GM18507 (cell line): ENCODE measurements around the gene ADARB2.

ENCODE experiments used
- DNase-seq: peaks from one replicate; pipeline ENCODE4 v3.0.0; 2011; ENCODE audit warnings: low read depth; ENCODE audit not compliant: insufficient read length; ENCODE audit errors: extremely low spot score
- FAIRE-seq: peaks from 2 replicates; lab custom pipeline; 2011; peaks lifted over from hg19 to GRCh38; lab: Jason Lieb, UNC

Gene ADARB2

GRCh38 chr10:1561731-1562337 is 175.5 kb downstream of the ADARB2 start:
- FAIRE-seq (no peak), DNase-seq (no peak)

- FAIRE-seq = no peak
- DNase-seq = no peak
Observed at GRCh38 chr10:1560535-1561192, 176.7 kb downstream of the ADARB2 start.

- DNase-seq (no peak), FAIRE-seq (no peak)
Observed at GRCh38 chr10:1559761-1560160, 177.6 kb downstream of the ADARB2 start.

GRCh38 chr10:1559311-1559710 is 178.0 kb downstream of the ADARB2 start:
- DNase-seq (no peak), FAIRE-seq (no peak)

- DNase-seq = no peak
- no peak for FAIRE-seq
Observed at GRCh38 chr10:1558906-1559305, 178.4 kb downstream of the ADARB2 start.

GRCh38 chr10:1557081-1557480 is 180.2 kb downstream of the ADARB2 start:
- DNase-seq = no peak
- no peak for FAIRE-seq

GRCh38 chr10:1556496-1556895 is 180.8 kb downstream of the ADARB2 start:
- FAIRE-seq (no peak), DNase-seq (no peak)

GRCh38 chr10:1553951-1554350 is 183.4 kb downstream of the ADARB2 start:
- no peak for DNase-seq
- FAIRE-seq = no peak

- DNase-seq (no peak), FAIRE-seq (no peak)
Observed at GRCh38 chr10:1552881-1553670, 184.2 kb downstream of the ADARB2 start.

- FAIRE-seq (no peak), DNase-seq (no peak)
Observed at GRCh38 chr10:1552406-1552805, 184.9 kb downstream of the ADARB2 start.

GRCh38 chr10:1551636-1552338 is 185.5 kb downstream of the ADARB2 start:
- no peak for DNase-seq
- FAIRE-seq = no peak

GRCh38 chr10:1550616-1551015 is 186.7 kb downstream of the ADARB2 start:
- no peak for FAIRE-seq

GRCh38 chr10:1550291-1550595 is 187.1 kb downstream of the ADARB2 start:
- FAIRE-seq = no peak
- DNase-seq = no peak

More at GRCh38 chr10:1550616-1551015, 186.7 kb downstream of the ADARB2 start:
- no peak for DNase-seq

GRCh38 chr10:1549591-1550290 is 187.6 kb downstream of the ADARB2 start:
- no peak for FAIRE-seq

GRCh38 chr10:1548596-1548995 is 188.7 kb downstream of the ADARB2 start:
- FAIRE-seq = no peak
- DNase-seq = no peak

More at GRCh38 chr10:1549591-1550290, 187.6 kb downstream of the ADARB2 start:
- no peak for DNase-seq

- DNase-seq = no peak
- no peak for FAIRE-seq
Observed at GRCh38 chr10:1548146-1548545, 189.2 kb downstream of the ADARB2 start.

GRCh38 chr10:1546431-1547110 is 190.8 kb downstream of the ADARB2 start:
- FAIRE-seq (no peak), DNase-seq (no peak)

GRCh38 chr10:1545524-1545923 is 191.8 kb downstream of the ADARB2 start:
- FAIRE-seq (no peak), DNase-seq (no peak)

- FAIRE-seq (no peak), DNase-seq (no peak)
Observed at GRCh38 chr10:1544929-1545328, 192.4 kb downstream of the ADARB2 start.
